NCI-H2081 (cell line): ENCODE data around the gene NWD2.
"Not testable (repeated sequence)": the region's sequence is repeated elsewhere in the genome, so short reads cannot be mapped to it uniquely, and the experiment has no call there.

ENCODE experiments used
- DNase-seq, 2 experiments: peaks; one replicate each; lab custom pipeline; 2025; lab: John Stamatoyannopoulos, UW

The NWD2 gene

GRCh38 chr4:37495353-37495752 lies 250.8 kb downstream of the NWD2 start:
- DNase-seq, result not testable (repeated sequence)
